ENCODE measurements around the gene OSBPL2.

Gene OSBPL2

DNA sequence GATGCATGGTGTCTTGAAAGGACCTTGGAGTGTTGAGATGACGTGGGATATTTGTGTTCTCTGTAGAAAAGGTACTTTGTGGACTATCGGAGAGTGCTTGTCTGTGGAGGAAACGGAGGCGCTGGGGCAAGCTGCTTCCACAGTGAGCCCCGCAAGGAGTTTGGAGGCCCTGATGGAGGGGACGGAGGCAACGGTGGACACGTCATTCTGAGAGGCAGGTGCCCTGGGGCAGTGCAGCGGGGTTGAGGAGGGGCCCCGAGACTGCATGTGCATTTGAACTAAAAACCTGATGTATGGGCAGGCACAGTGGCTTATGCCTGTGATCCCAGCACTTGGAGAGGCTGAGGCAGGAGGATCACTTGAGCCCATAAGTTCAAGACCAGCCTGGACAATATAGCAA, 42.6 kb upstream of the OSBPL2 start:
- H3K9me3 ChIP-seq (ENCODE audit: control insufficient read depth, insufficient read depth, low read depth, low read length), result no peaks in the 10 kb centered on the region
- no peak overlapping the region for H3K4me3 ChIP-seq (ENCODE audit: low read depth, low read length)
- peaks cover 14 to 76% of the 10 kb centered on the region in 2 experiments for H3K36me3 ChIP-seq (ENCODE audit: control insufficient read depth in 2 of 2, insufficient read depth in 1 of 2, low read length in 2 of 2)
- POLR2A ChIA-PET, result no interaction called here
- CTCF ChIA-PET, result interaction anchor here (0.6 kb wide), 1 partner anchor 188 kb away, joined by 3 read pairs; no protein-coding TSS in a partner anchor
- no peaks in the 10 kb centered on the region for H3K4me1 ChIP-seq (ENCODE audit: control insufficient read depth, insufficient read depth, low read length)
- H3K27ac ChIP-seq (ENCODE audit: extremely low read depth, low read depth, low read length), result no peak overlapping the region
- TF ChIP-seq ZNF677 (tag by site-specific recombination; IDR thresholded peaks at IDR 0.05) (no peak), ZSCAN23 (tag by site-specific recombination; IDR thresholded peaks at IDR 0.05) (no peak)

GRCh38 chr20:62196286-62196685, 42.0 kb upstream of the OSBPL2 start:
- CTCF ChIA-PET, result interaction anchor here (0.6 kb wide), 1 partner anchor 187 kb away, joined by 3 read pairs; no protein-coding TSS in a partner anchor
- POLR2A ChIA-PET, result no interaction called here
- peaks cover 14 to 78% of the 10 kb centered on the region in 2 experiments for H3K36me3 ChIP-seq (ENCODE audit: control insufficient read depth in 2 of 2, insufficient read depth in 1 of 2, low read length in 2 of 2)

GRCh38 chr20:62197311-62197710, 41.0 kb upstream of the OSBPL2 start:
- ChIA-PET POLR2A (no interaction called here), CTCF (interaction anchor here (0.6 kb wide), 1 partner anchor 208 kb away, joined by 3 read pairs; no protein-coding TSS in a partner anchor)
- Histone ChIP-seq H3K27ac (ENCODE audit: extremely low read depth, low read depth, low read length) (no peak overlapping the region), H3K4me1 (ENCODE audit: control insufficient read depth, insufficient read depth, low read length) (no peaks in the 10 kb centered on the region), H3K9me3 (ENCODE audit: control insufficient read depth, insufficient read depth, low read depth, low read length) (no peaks in the 10 kb centered on the region), H3K4me3 (ENCODE audit: low read depth, low read length) (no peak overlapping the region), H3K36me3 (ENCODE audit: control insufficient read depth in 2 of 2, insufficient read depth in 1 of 2, low read length in 2 of 2) (peaks cover 14 to 77% of the 10 kb centered on the region in 2 experiments)
- TF ChIP-seq HIC1 (tag by site-specific recombination; IDR thresholded peaks at IDR 0.05), result no peak
- no peak for TF ChIP-seq ZNF292 (tag by site-specific recombination; IDR thresholded peaks at IDR 0.05; ENCODE audit: borderline replicate concordance, low read depth)
- TF ChIP-seq KLF7 (tag by site-specific recombination; IDR thresholded peaks at IDR 0.05; ENCODE audit: borderline replicate concordance), result no peak
- no peak for TF ChIP-seq ZNF280C (tag by site-specific recombination; IDR thresholded peaks at IDR 0.05)
- no peak for TF ChIP-seq ZNF112 (tag by site-specific recombination; IDR thresholded peaks at IDR 0.05)
- TF ChIP-seq GLIS1 (tag by site-specific recombination; IDR thresholded peaks at IDR 0.05), result no peak
- TF ChIP-seq ZNF830 (tag by site-specific recombination; IDR thresholded peaks at IDR 0.05; ENCODE audit: low read depth), result no peak
- no peak for TF ChIP-seq ZNF18 (tag by site-specific recombination; IDR thresholded peaks at IDR 0.05)
- no peak for TF ChIP-seq ZFP3 (tag by site-specific recombination; IDR thresholded peaks at IDR 0.05; ENCODE audit: low read depth)
- TF ChIP-seq ZNF121 (tag by site-specific recombination; IDR thresholded peaks at IDR 0.05), result no peak
- no peak for TF ChIP-seq ZBTB10 (tag by site-specific recombination; IDR thresholded peaks at IDR 0.05)
- TF ChIP-seq KLF16 (tag by site-specific recombination; IDR thresholded peaks at IDR 0.05), result no peak

More at GRCh38 chr20:62196286-62196685, 42.0 kb upstream of the OSBPL2 start:
- Histone ChIP-seq H3K27ac (ENCODE audit: extremely low read depth, low read depth, low read length) (no peak overlapping the region), H3K4me1 (ENCODE audit: control insufficient read depth, insufficient read depth, low read length) (no peaks in the 10 kb centered on the region), H3K9me3 (ENCODE audit: control insufficient read depth, insufficient read depth, low read depth, low read length) (no peaks in the 10 kb centered on the region), H3K4me3 (ENCODE audit: low read depth, low read length) (no peak overlapping the region)
- TF ChIP-seq MZF1 (tag by site-specific recombination; IDR thresholded peaks at IDR 0.05; ENCODE audit: borderline replicate concordance), result no peak
- TF ChIP-seq ZSCAN30 (tag by site-specific recombination; IDR thresholded peaks at IDR 0.05), result no peak
- TF ChIP-seq ZNF16 (tag by site-specific recombination; IDR thresholded peaks at IDR 0.05; ENCODE audit: low read depth), result no peak
- no peak for TF ChIP-seq ZNF600 (tag by site-specific recombination; IDR thresholded peaks at IDR 0.05)
- TF ChIP-seq ZNF362 (tag by site-specific recombination; IDR thresholded peaks at IDR 0.05), result no peak
- no peak for TF ChIP-seq ZNF214 (tag by site-specific recombination; IDR thresholded peaks at IDR 0.05; ENCODE audit: borderline replicate concordance)

Measured in HEK293 (cell line).